Cardiac muscle cell (in vitro differentiated cells and primary cell): ENCODE data around the gene ALPK3. TPM values are rescaled to one million over a fixed set of nuclear protein-coding genes. Genes with fewer than 3 reads are reported as not detected.

ENCODE experiments used
- DNase-seq, 2 donors: peaks; one replicate each; pipeline versions ENCODE4 v3.0.0 to v3.0.0-alpha.2; 2010 to 2017; ENCODE audit warnings: low read depth in 1 of 2, low spot score in 1 of 2
- H3K27ac ChIP-seq: fragments of 200-600 bp; sonication (generic); 2 replicates; pipeline ENCODE4 v1.5.1; 2016
- H3K27me3 ChIP-seq: fragments of 200-600 bp; sonication (generic); 2 replicates; pipeline ENCODE4 v1.6.0; 2016; ENCODE audit warnings: control low read depth
- H3K36me3 ChIP-seq: fragments of 200-600 bp; sonication (generic); 2 replicates; pipeline ENCODE4 v1.5.1; 2016; ENCODE audit warnings: control low read depth
- H3K4me1 ChIP-seq: fragments of 200-600 bp; sonication (generic); 2 replicates; pipeline ENCODE4 v1.8.1; 2017; ENCODE audit warnings: low read depth, mild to moderate bottlenecking, mixed run types
- H3K4me3 ChIP-seq: fragments of 200-600 bp; sonication (generic); 2 replicates; pipeline ENCODE4 v1.5.1; 2016; ENCODE audit warnings: mild to moderate bottlenecking
- H3K9me3 ChIP-seq: fragments of 200-600 bp; sonication (generic); 2 replicates; pipeline ENCODE4 v1.5.1; 2017; ENCODE audit warnings: low read depth, mild to moderate bottlenecking, control low read depth
- polyA plus RNA-seq: library from polyadenylated mRNA; unstranded; fragments of >200 nt; fragmentation: Nextera tagmentation; extraction: Ambion mirVana; gene quantifications from 2 replicates; pipeline ENCODE4 v1.2.1, GENCODE V29; 2016
- total RNA-seq: library from RNA; depleted of rRNA; stranded (reverse); fragments of >200 nt; gene quantifications from 2 replicates; pipeline ENCODE4 v1.2.3, GENCODE V29; 2016
- TF ChIP-seq, protein P1 (sequence below): IDR thresholded peaks from 2 replicates; pipeline ENCODE4 v1.5.1; 2012; ENCODE audit warnings: low read depth, mild to moderate bottlenecking, low read length

Gene ALPK3
- total and polyA plus RNA-seq, 2 experiments from 2014 or later = 16.6 to 52.1 TPM

- Histone ChIP-seq H3K36me3 (no peaks in the 10 kb centered on the region), H3K4me1 (peaks cover 15% of the 10 kb centered on the region), H3K27me3 (no peaks in the 10 kb centered on the region), H3K27ac (peak overlapping the region; percentile 96), H3K4me3 (no peak overlapping the region), H3K9me3 (no peaks in the 10 kb centered on the region)
- DNase-seq = peak; percentile 78 to 96
- TF ChIP-seq, protein P1, sequence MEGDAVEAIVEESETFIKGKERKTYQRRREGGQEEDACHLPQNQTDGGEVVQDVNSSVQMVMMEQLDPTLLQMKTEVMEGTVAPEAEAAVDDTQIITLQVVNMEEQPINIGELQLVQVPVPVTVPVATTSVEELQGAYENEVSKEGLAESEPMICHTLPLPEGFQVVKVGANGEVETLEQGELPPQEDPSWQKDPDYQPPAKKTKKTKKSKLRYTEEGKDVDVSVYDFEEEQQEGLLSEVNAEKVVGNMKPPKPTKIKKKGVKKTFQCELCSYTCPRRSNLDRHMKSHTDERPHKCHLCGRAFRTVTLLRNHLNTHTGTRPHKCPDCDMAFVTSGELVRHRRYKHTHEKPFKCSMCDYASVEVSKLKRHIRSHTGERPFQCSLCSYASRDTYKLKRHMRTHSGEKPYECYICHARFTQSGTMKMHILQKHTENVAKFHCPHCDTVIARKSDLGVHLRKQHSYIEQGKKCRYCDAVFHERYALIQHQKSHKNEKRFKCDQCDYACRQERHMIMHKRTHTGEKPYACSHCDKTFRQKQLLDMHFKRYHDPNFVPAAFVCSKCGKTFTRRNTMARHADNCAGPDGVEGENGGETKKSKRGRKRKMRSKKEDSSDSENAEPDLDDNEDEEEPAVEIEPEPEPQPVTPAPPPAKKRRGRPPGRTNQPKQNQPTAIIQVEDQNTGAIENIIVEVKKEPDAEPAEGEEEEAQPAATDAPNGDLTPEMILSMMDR = no peak
Observed at GRCh38 chr15:84914909-84915605, 97.9 kb downstream of the ALPK3 start.

DNA sequence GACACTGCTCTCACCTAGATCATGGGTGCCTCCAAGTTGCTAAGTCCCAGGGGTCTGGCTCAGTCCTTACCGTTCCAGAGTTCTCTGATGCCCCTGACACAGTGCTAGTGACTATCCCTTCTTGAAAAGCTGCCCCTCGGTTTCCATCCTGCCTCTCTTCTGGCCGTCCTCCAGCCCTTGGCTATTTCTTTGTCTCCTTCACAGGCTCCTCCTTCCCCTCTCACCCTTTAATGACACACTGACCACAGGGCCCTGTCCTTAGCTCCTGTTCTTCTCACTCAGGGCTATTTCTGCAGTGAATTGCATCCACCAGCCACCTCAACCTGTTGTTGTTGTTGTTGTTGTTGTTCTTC, 98.4 kb downstream of the ALPK3 start:
- Histone ChIP-seq H3K27ac (peak overlapping the region; percentile 96), H3K4me3 (no peak overlapping the region), H3K27me3 (no peaks in the 10 kb centered on the region), H3K4me1 (peaks cover 15% of the 10 kb centered on the region), H3K9me3 (no peaks in the 10 kb centered on the region), H3K36me3 (no peaks in the 10 kb centered on the region)
- TF ChIP-seq, protein P1 = no peak
- DNase-seq = peak in 1 of 2 donors; percentile 34

DNA sequence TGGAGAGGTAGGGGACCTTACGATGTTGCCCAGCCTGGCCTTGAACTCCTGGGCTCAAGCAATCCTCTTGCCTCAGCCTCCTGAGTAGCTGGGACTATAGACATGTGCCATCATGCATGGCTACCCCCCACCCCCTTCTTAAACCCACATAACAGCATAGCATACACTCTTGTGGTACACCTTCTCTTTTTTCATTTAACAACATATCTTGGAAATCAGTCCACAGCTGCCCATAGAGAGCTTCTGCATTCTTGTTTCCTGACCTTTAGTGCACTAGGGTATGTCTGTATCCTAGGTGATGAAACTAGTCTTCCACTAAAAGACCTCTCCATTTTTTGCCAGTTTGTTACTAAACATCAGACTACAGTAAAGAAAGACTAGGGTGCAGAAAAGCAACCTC, 100.3 kb downstream of the ALPK3 start:
- no peaks in the 10 kb centered on the region for H3K9me3 ChIP-seq
- no peaks in the 10 kb centered on the region for H3K27me3 ChIP-seq
- no peaks in the 10 kb centered on the region for H3K36me3 ChIP-seq
- no peak overlapping the region for H3K4me3 ChIP-seq
- no peak for DNase-seq
- TF ChIP-seq, protein P1 = no peak
- no peak overlapping the region for H3K27ac ChIP-seq
- peaks cover 15% of the 10 kb centered on the region for H3K4me1 ChIP-seq

DNA sequence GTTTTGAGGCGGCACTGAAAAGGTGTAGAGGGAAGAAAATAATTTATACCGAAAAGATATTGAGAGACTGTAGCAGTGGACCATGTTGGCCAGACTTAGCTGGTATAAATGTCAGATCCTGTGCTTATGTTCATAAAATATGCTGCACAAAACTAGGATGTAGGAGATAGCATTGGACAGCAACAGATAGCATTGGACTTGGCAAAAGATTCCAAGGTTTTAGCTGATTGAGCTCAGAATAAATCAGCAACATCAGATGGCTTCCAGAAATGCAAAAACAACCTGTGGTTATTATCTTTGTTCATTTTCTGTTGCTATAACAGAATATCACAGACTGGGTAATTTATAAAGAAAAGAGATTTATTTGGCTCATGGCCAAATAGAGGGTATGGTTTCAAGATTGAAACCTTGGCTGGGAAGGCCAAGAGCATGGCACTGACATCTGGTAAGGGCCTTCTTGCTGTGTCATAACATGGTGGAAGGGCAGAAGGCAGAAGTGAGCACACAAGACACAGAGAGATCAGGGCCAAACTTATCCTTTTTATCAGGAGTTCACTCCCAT, 102.0 kb downstream of the ALPK3 start:
- no peak for DNase-seq
- H3K9me3 ChIP-seq = no peaks in the 10 kb centered on the region
- no peak overlapping the region for H3K4me3 ChIP-seq
- peaks cover 14% of the 10 kb centered on the region for H3K4me1 ChIP-seq
- H3K36me3 ChIP-seq = no peaks in the 10 kb centered on the region
- TF ChIP-seq, protein P1 = no peak
- no peak overlapping the region for H3K27ac ChIP-seq
- no peaks in the 10 kb centered on the region for H3K27me3 ChIP-seq

DNA sequence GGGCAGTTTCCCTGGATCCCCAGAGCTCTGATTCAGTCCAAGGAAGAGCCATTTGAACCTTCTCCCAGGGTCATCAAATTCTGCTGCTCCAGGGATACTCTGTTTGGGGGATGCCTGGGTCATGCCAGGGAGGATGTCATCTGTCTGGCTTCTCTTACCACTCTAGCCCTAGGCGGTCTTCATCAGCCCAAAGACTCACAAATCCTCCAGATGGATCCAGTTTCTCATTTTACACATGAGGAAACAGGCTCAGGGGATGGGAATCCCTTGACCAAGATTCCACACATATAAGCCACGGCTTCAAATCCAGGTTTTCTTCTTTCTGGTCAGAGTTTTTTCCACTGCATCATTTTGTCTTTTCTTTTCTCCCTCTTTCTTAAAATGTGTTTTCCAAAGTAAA, 104.0 kb downstream of the ALPK3 start:
- TF ChIP-seq, protein P1 = no peak
- H3K27ac ChIP-seq = no peak overlapping the region
- H3K4me1 ChIP-seq = no peaks in the 10 kb centered on the region
- no peaks in the 10 kb centered on the region for H3K9me3 ChIP-seq
- H3K27me3 ChIP-seq = no peaks in the 10 kb centered on the region
- H3K4me3 ChIP-seq = no peak overlapping the region
- DNase-seq = no peak
- H3K36me3 ChIP-seq = no peaks in the 10 kb centered on the region
